Left lung (tissue), 10 donors: Measurements from ENCODE around the gene TSPAN1. TPM values are rescaled to one million over a fixed set of nuclear protein-coding genes. Genes with fewer than 3 reads are reported as not detected.
A peak's percentile ranks its signal among the peaks of the same experiment; 100 is the strongest.
"Not testable (repeated sequence)": the region's sequence is repeated elsewhere in the genome, so short reads cannot be mapped to it uniquely, and the experiment has no call there.

Experiments
- ATAC-seq: fragments of 200-7000 bp; cut with Tn5 transposase; one replicate; pipeline ENCODE4 v1.9.1; 2020; ENCODE audit warnings: moderate library complexity
- DNase-seq, 4 donors: peaks; one replicate each; pipeline ENCODE4 v3.0.0-alpha.2; 2013 to 2020
- H3K27ac ChIP-seq, 2 donors: fragments of 200-600 bp; sonication (generic) in 1 of 2; one replicate each; pipeline versions ENCODE4 v1.5.0 to v1.8.0; 2020 to 2021
- H3K27me3 ChIP-seq, 2 donors: fragments of 200-600 bp; sonication (generic) in 1 of 2; one replicate each; pipeline versions ENCODE4 v1.5.0 to v1.8.0; 2020 to 2021
- H3K36me3 ChIP-seq, 2 donors: fragments of 200-600 bp; sonication (generic) in 1 of 2; one replicate each; pipeline versions ENCODE4 v1.5.0 to v1.8.0; 2020 to 2021
- H3K4me1 ChIP-seq, 2 donors: fragments of 200-600 bp; one replicate each; pipeline ENCODE4 v1.8.0; 2021
- H3K4me3 ChIP-seq, 2 donors: fragments of 200-600 bp; sonication (generic) in 1 of 2; one replicate each; pipeline versions ENCODE4 v1.5.0 to v1.8.0; 2020 to 2021; ENCODE audit warnings: mild to moderate bottlenecking in 1 of 2
- H3K9me3 ChIP-seq, 2 donors: fragments of 200-600 bp; sonication (generic) in 1 of 2; one replicate each; pipeline versions ENCODE4 v1.5.0 to v1.8.0; 2020 to 2021
- CTCF ChIP-seq, 2 donors: fragments of 200-600 bp; sonication (generic) in 1 of 2; IDR thresholded peaks; one replicate each; pipeline versions ENCODE4 v1.5.0 to v1.8.0; 2021; ENCODE audit warnings: antibody characterized with exemption in 2 of 2
- intact Hi-C, 2 donors: fragments of 100-400 bp; cut with DNase I; formaldehyde crosslinking; loops; one replicate each; pipeline versions ENCODE4 v1.11.2 to v1.14.2; 2022
- polyA plus RNA-seq, 6 donors: library from polyadenylated mRNA; unstranded; fragments of 120-200 nt; gene quantifications; one replicate each; pipeline ENCODE4 v1.2.1, GENCODE V29; 2013; ENCODE audit not compliant: insufficient read length in 6 of 6
- total RNA-seq, 2 donors: library from RNA; stranded (reverse); fragmentation: NEBNext Ultra II Directional; extraction: Animal tissue kit (Norgen Biotek cat#: 25700); gene quantifications; one replicate each; pipeline ENCODE4 v1.2.1, GENCODE V29; 2021
- donor health status: DM: no; HTN: yes; CAD: no.
- donor health status: DM: no; HTN: no; CAD: no.

The TSPAN1 gene
- total and polyA plus RNA-seq, 8 donors = 2.3 to 50.6 (median 11.0) TPM

- H3K36me3 ChIP-seq = no peaks in the 10 kb centered on the region
- H3K4me1 ChIP-seq = no peaks in the 10 kb centered on the region
- H3K4me3 ChIP-seq = no peak overlapping the region
- no peak overlapping the region for H3K27ac ChIP-seq
- H3K27me3 ChIP-seq = no peaks in the 10 kb centered on the region
- no peaks in the 10 kb centered on the region for H3K9me3 ChIP-seq
- TF ChIP-seq CTCF (IDR thresholded peaks at IDR 0.05) = no peak
- intact Hi-C loops = loop anchor here in 1 of 2 donors (5.0 kb wide), 1 partner anchor 184 kb away; no protein-coding TSS in a partner anchor
- ATAC-seq (no peak), DNase-seq (no peak)
Observed at GRCh38 chr1:46220808-46221207, 45.9 kb downstream of the TSPAN1 start.

GRCh38 chr1:46221749-46222148 is 46.9 kb downstream of the TSPAN1 start:
- ATAC-seq (no peak), DNase-seq (no peak)
- H3K4me1 ChIP-seq = no peaks in the 10 kb centered on the region
- no peaks in the 10 kb centered on the region for H3K36me3 ChIP-seq
- H3K9me3 ChIP-seq = no peaks in the 10 kb centered on the region
- intact Hi-C loops = loop anchor here in 1 of 2 donors (5.0 kb wide), 1 partner anchor 184 kb away; no protein-coding TSS in a partner anchor
- no peak overlapping the region for H3K27ac ChIP-seq
- TF ChIP-seq CTCF (IDR thresholded peaks at IDR 0.05) = no peak
- H3K27me3 ChIP-seq = no peaks in the 10 kb centered on the region
- no peak overlapping the region for H3K4me3 ChIP-seq

- intact Hi-C loops = loop anchor here in 1 of 2 donors (5.0 kb wide), 1 partner anchor 186 kb away; no protein-coding TSS in a partner anchor
- DNase-seq, H3K4me3 ChIP-seq, H3K27me3 ChIP-seq, H3K36me3 ChIP-seq, H3K27ac ChIP-seq, H3K9me3 ChIP-seq, H3K4me1 ChIP-seq, ATAC-seq: not testable (repeated sequence)
Observed at GRCh38 chr1:46223055-46223454, 48.2 kb downstream of the TSPAN1 start.

GRCh38 chr1:46223472-46223943 is 48.6 kb downstream of the TSPAN1 start:
- ATAC-seq (peak; percentile 99), DNase-seq (peak in 3 of 4 donors; percentile 42 to 79 (median 63))
- Histone ChIP-seq H3K27me3 (no peaks in the 10 kb centered on the region), H3K4me3 (no peak overlapping the region), H3K36me3 (no peaks in the 10 kb centered on the region), H3K4me1 (no peaks in the 10 kb centered on the region), H3K9me3 (no peaks in the 10 kb centered on the region), H3K27ac (no peak overlapping the region)
- intact Hi-C loops = loop anchor here in 1 of 2 donors (5.0 kb wide), 1 partner anchor 186 kb away; no protein-coding TSS in a partner anchor
- TF ChIP-seq CTCF (IDR thresholded peaks at IDR 0.05) = peak; percentile 88 to 90

GRCh38 chr1:46224966-46225365 is 50.1 kb downstream of the TSPAN1 start:
- Histone ChIP-seq H3K27ac (no peak overlapping the region), H3K4me1 (no peaks in the 10 kb centered on the region), H3K4me3 (no peak overlapping the region), H3K9me3 (no peaks in the 10 kb centered on the region), H3K27me3 (no peaks in the 10 kb centered on the region), H3K36me3 (no peaks in the 10 kb centered on the region)
- DNase-seq (no peak), ATAC-seq (no peak)
- no peak for TF ChIP-seq CTCF (IDR thresholded peaks at IDR 0.05)
- intact Hi-C loops = loop anchor here in 1 of 2 donors (5.0 kb wide), 1 partner anchor 188 kb away; no protein-coding TSS in a partner anchor

- H3K36me3 ChIP-seq, ATAC-seq, DNase-seq, H3K4me1 ChIP-seq, intact Hi-C loops, H3K27ac ChIP-seq, H3K27me3 ChIP-seq, H3K4me3 ChIP-seq, H3K9me3 ChIP-seq: not testable (repeated sequence)
Observed at GRCh38 chr1:46231231-46231630, 56.3 kb downstream of the TSPAN1 start.

Other genes with a start within 250 kb of the TSPAN1 start
- gene PIK3R3, start 42.5 kb upstream of the TSPAN1 start, total RNA-seq = 10 to 100 TPM; 20.9 to 46.5 TPM
- gene PIK3R3, start 42.5 kb upstream of the TSPAN1 start, polyA plus RNA-seq = 10 to 100 TPM; 15.2 to 32.9 (median 22.6) TPM
- gene P3R3URF, start 1.4 kb downstream of the TSPAN1 start, total RNA-seq = not detected
- not detected for gene P3R3URF, start 1.4 kb downstream of the TSPAN1 start, polyA plus RNA-seq
- gene POMGNT1, start 23.3 kb downstream of the TSPAN1 start, total RNA-seq = 10 to 100 TPM; 52.9 to 64.5 TPM
- gene POMGNT1, start 23.3 kb downstream of the TSPAN1 start, polyA plus RNA-seq = 10 to 100 TPM; 61.7 to 85.3 (median 76.8) TPM
- gene LURAP1, start 28.2 kb downstream of the TSPAN1 start, total RNA-seq = 1 to 10 TPM; 1.4 TPM
- 1 to 10 TPM in 4 of 6 donors, under 1 TPM in 2; 0.76 to 1.3 (median 1.1) TPM for gene LURAP1, start 28.2 kb downstream of the TSPAN1 start, polyA plus RNA-seq
- 1 to 10 TPM; 4.8 to 7.3 TPM for gene RAD54L, start 72.7 kb downstream of the TSPAN1 start, total RNA-seq
- 10 to 100 TPM in 4 of 6 donors, 1 to 10 TPM in 2; 8.6 to 16.5 (median 13.5) TPM for gene RAD54L, start 72.7 kb downstream of the TSPAN1 start, polyA plus RNA-seq
- 10 to 100 TPM; 54.6 to 63.4 TPM for gene LRRC41, start 128.5 kb downstream of the TSPAN1 start, total RNA-seq
- gene LRRC41, start 128.5 kb downstream of the TSPAN1 start, polyA plus RNA-seq = 10 to 100 TPM; 71.9 to 88.8 (median 78.8) TPM
- 100 to 1,000 TPM; 172 to 193 TPM for gene UQCRH, start 128.6 kb downstream of the TSPAN1 start, total RNA-seq
- 100 to 1,000 TPM; 322 to 370 (median 344) TPM for gene UQCRH, start 128.6 kb downstream of the TSPAN1 start, polyA plus RNA-seq
- 10 to 100 TPM; 22.6 to 25.8 TPM for gene NSUN4, start 165.7 kb downstream of the TSPAN1 start, total RNA-seq
- 10 to 100 TPM; 21.8 to 25.8 (median 23.5) TPM for gene NSUN4, start 165.7 kb downstream of the TSPAN1 start, polyA plus RNA-seq
- gene FAAH, start 219.2 kb downstream of the TSPAN1 start, total RNA-seq = 10 to 100 TPM; 23.3 to 25.8 TPM
- gene FAAH, start 219.2 kb downstream of the TSPAN1 start, polyA plus RNA-seq = 10 to 100 TPM; 16.3 to 26.7 (median 22.0) TPM